Esophagus muscularis mucosa (tissue), 3 donors: ENCODE results near the gene PROZ.

Experiments used
- CTCF ChIP-seq, 3 experiments: fragments of 200-600 bp in 2 of 3; fragments of 450-650 bp in 1 of 3; sonication (generic) in 2 of 3; IDR thresholded peaks; one replicate each; pipeline ENCODE4 v1.5.1; 2017 to 2019; ENCODE audit warnings: antibody characterized with exemption in 3 of 3, mild to moderate bottlenecking in 2 of 3, moderate library complexity in 1 of 3
- POLR2A ChIP-seq: fragments of 450-650 bp; IDR thresholded peaks from one replicate; pipeline ENCODE4 v1.6.1; 2017; ENCODE audit warnings: antibody characterized with exemption, moderate library complexity, mild to moderate bottlenecking, low read depth
- POLR2AphosphoS5 ChIP-seq, 2 donors: sonication (generic); formaldehyde crosslinking; IDR thresholded peaks; one replicate each; pipeline ENCODE4 v1.6.1; 2017; ENCODE audit warnings: antibody characterized with exemption in 2 of 2

DNA sequence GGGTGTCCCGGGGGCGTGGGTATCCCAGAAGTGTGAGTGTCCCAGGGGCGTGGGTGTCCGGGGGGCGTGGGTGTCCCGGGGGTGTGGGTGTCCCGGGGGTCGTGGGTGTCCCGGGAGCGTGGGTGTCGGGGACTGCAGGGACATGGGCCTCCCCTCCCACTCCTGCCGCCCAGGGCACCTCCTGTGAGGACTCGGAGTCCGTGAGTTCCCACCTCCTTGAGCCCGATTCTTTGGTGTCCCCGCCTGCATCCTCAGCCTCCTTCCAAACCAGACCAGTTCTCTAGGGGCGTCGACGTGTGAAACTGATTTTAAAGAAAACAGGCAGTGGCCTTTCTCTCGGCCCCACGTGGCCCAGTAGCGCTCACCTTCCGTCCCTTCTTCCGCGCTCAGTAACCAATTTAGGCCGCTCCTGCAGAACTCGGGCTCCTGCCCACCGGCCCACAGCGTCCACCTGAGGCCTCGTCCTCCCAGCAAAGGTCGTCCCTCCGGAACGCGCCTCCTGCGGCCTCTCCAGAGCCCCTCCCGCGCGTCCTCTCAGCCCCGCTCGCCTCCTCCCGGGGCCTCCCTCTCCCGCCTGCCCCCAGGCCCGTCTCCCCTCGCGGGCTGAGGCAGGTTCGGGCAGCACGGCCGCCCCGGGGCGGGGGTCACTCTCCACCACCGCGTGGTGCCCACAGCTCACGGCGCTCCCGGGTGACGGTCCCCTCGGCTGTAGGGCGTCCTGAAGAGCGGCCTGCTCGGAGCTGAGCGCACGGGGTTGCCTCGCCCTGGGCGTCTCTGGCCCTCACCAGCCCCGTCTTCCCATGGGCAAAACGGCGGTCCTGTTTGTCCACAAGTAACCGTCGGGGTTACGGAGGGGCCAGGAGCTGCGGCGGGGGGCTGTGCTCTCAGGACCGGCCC, 49.0 kb upstream of the PROZ start:
- TF ChIP-seq CTCF (IDR thresholded peaks at IDR 0.05) = no peak
- no peak for TF ChIP-seq POLR2A
- TF ChIP-seq POLR2AphosphoS5 (IDR thresholded peaks at IDR 0.05) = no peak
